ENCODE results near the gene EDN2.

DNA sequence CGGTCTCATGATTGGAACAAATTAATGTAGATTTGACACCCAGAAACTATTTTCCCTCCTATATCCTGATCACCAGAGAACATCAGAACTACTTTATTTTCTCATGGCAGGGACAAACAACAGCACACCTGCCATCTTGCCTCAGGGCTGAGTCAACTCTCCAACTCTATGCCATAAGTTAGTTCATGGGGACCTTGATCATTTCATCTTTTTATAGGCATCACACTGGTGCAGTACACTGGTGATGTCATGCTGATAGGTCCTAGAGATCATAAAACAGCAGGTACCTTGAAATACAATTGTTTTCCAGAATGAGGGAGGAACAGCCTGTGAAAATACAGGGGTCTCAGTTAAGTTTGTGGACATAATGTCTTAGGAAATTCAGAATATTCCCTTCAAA, 45.8 kb downstream of the EDN2 start:
- no peak for TF ChIP-seq EP300 (IDR thresholded peaks at IDR 0.05)
- TF ChIP-seq, protein P1, sequence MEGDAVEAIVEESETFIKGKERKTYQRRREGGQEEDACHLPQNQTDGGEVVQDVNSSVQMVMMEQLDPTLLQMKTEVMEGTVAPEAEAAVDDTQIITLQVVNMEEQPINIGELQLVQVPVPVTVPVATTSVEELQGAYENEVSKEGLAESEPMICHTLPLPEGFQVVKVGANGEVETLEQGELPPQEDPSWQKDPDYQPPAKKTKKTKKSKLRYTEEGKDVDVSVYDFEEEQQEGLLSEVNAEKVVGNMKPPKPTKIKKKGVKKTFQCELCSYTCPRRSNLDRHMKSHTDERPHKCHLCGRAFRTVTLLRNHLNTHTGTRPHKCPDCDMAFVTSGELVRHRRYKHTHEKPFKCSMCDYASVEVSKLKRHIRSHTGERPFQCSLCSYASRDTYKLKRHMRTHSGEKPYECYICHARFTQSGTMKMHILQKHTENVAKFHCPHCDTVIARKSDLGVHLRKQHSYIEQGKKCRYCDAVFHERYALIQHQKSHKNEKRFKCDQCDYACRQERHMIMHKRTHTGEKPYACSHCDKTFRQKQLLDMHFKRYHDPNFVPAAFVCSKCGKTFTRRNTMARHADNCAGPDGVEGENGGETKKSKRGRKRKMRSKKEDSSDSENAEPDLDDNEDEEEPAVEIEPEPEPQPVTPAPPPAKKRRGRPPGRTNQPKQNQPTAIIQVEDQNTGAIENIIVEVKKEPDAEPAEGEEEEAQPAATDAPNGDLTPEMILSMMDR (IDR thresholded peaks at IDR 0.05), result no peak
- no peak for TF ChIP-seq POLR2A (IDR thresholded peaks at IDR 0.05)

Measured in tibial nerve (tissue), 4 donors.